ENCODE data around the gene ITPK1. TPM values are rescaled to one million over a fixed set of nuclear protein-coding genes. Genes with fewer than 3 reads are reported as not detected.

Gene ITPK1
- total RNA-seq, 1 experiment from 2014 or later: 66.2 TPM

GRCh38 chr14:92930737-92931602 is 184.8 kb downstream of the ITPK1 start:
- no peak overlapping the region for H3K9ac ChIP-seq (ENCODE audit: low read length)

GRCh38 chr14:92929689-92930608 is 185.8 kb downstream of the ITPK1 start:
- H3K9me2 ChIP-seq (replicated peaks; ENCODE audit: low read length): no peaks in the 10 kb centered on the region
- DNase-seq (no peak), ATAC-seq (no peak)
- no peaks in the 10 kb centered on the region for H3K27me3 ChIP-seq (ENCODE audit: low read length)
- no peaks in the 10 kb centered on the region for H3K9me3 ChIP-seq (ENCODE audit: low read length)
- H3F3A ChIP-seq (ENCODE audit: low read length, unreplicated experiment): no peaks in the 10 kb centered on the region
- no peak for TF ChIP-seq CTCF (conservative IDR thresholded peaks at IDR 0.05; ENCODE audit: low read depth, low read length)
- no peak overlapping the region for H3K4me2 ChIP-seq (ENCODE audit: low read length)
- ChIA-PET CTCF (no interaction called here), POLR2A (ENCODE audit: unreplicated experiment) (no interaction called here)
- no peak overlapping the region for H3K4me3 ChIP-seq (ENCODE audit: low read length)
- H3K27ac ChIP-seq (ENCODE audit: low read length): no peak overlapping the region
- H3K36me3 ChIP-seq (ENCODE audit: low read depth, low read length): no peaks in the 10 kb centered on the region
- no peaks in the 10 kb centered on the region for H3K79me2 ChIP-seq (ENCODE audit: low read length)
- intact Hi-C loops (cut with micrococcal nuclease): no loop called here
- H3K9ac ChIP-seq (ENCODE audit: low read length): no peak overlapping the region
- BruUV-seq (replicated peaks): no TSS peak
- H2AFZ ChIP-seq (ENCODE audit: low read length): no peak overlapping the region
- H4K20me1 ChIP-seq (ENCODE audit: low read length): no peaks in the 10 kb centered on the region
- H3K4me1 ChIP-seq (ENCODE audit: insufficient read depth, low read length): no peaks in the 10 kb centered on the region

More at GRCh38 chr14:92930737-92931602, 184.8 kb downstream of the ITPK1 start:
- Histone ChIP-seq H4K20me1 (ENCODE audit: low read length) (no peaks in the 10 kb centered on the region), H3K4me1 (ENCODE audit: insufficient read depth, low read length) (no peaks in the 10 kb centered on the region), H3K4me3 (ENCODE audit: low read length) (no peak overlapping the region), H3K27ac (ENCODE audit: low read length) (no peak overlapping the region), H3K27me3 (ENCODE audit: low read length) (no peaks in the 10 kb centered on the region), H3K4me2 (ENCODE audit: low read length) (no peak overlapping the region), H3K79me2 (ENCODE audit: low read length) (no peaks in the 10 kb centered on the region), H2AFZ (ENCODE audit: low read length) (no peak overlapping the region), H3K9me3 (ENCODE audit: low read length) (no peaks in the 10 kb centered on the region), H3K36me3 (ENCODE audit: low read depth, low read length) (no peaks in the 10 kb centered on the region), H3K9me2 (replicated peaks; ENCODE audit: low read length) (no peaks in the 10 kb centered on the region), H3F3A (ENCODE audit: low read length, unreplicated experiment) (no peaks in the 10 kb centered on the region)
- BruUV-seq (replicated peaks): no TSS peak
- DNase-seq (no peak), ATAC-seq (no peak)
- intact Hi-C loops (cut with micrococcal nuclease): no loop called here
- ChIA-PET CTCF (no interaction called here), POLR2A (ENCODE audit: unreplicated experiment) (no interaction called here)
- no peak for TF ChIP-seq CTCF (conservative IDR thresholded peaks at IDR 0.05; ENCODE audit: low read depth, low read length)
- no peak for TF ChIP-seq EZH2 (IDR thresholded peaks at IDR 0.05; ENCODE audit: low read length, unreplicated experiment)
- no peak for TF ChIP-seq EZH2phosphoT487 (IDR thresholded peaks at IDR 0.05; ENCODE audit: borderline replicate concordance, low read length)

Data from PC-3 (cell line).